HEK293 (cell line): ENCODE data around the gene EDIL3.

Experiments
- CTCF ChIA-PET: fragments of 350-600 bp; formaldehyde crosslinking; extraction: SDS; loops from one replicate; lab custom pipeline; 2021; ENCODE audit warnings: antibody characterized with exemption; lab: Yijun Ruan, JAX
- POLR2A ChIA-PET: fragments of 300-600 bp; formaldehyde crosslinking; extraction: SDS; loops from one replicate; lab custom pipeline; 2020; ENCODE audit warnings: antibody characterized with exemption, inconsistent platforms; lab: Yijun Ruan, JAX
- H3K27ac ChIP-seq: fragments of 200-500 bp; sonication (Bioruptor generic); 2 replicates; pipeline ENCODE4 v1.5.1; 2014; ENCODE audit warnings: low read depth, low read length, control low read depth, inconsistent platforms; ENCODE audit errors: extremely low read depth
- H3K36me3 ChIP-seq, 2 experiments: fragments of 200-500 bp in 1 of 2; sonication (Bioruptor generic) in 1 of 2; 1 replicate in 1 of 2; 2 replicates in 1 of 2; pipeline ENCODE4 v1.5.1; 2014 to 2017; ENCODE audit warnings: inconsistent platforms in 2 of 2, low read length in 2 of 2; ENCODE audit not compliant: control insufficient read depth in 2 of 2, insufficient read depth in 1 of 2
- H3K4me1 ChIP-seq: fragments of 200-500 bp; sonication (Bioruptor generic); 2 replicates; pipeline ENCODE4 v1.5.1; 2014; ENCODE audit warnings: mild to moderate bottlenecking, low read length, inconsistent platforms; ENCODE audit not compliant: control insufficient read depth, insufficient read depth
- H3K4me3 ChIP-seq: 2 replicates; pipeline ENCODE4 v1.5.1; 2011; ENCODE audit warnings: low read depth, mild to moderate bottlenecking, control low read depth, low read length, moderate library complexity
- H3K9me3 ChIP-seq: fragments of 200-500 bp; sonication (Bioruptor generic); 2 replicates; pipeline ENCODE4 v1.5.1; 2014; ENCODE audit warnings: low read depth, low read length, inconsistent platforms; ENCODE audit not compliant: control insufficient read depth, insufficient read depth
- EGR2 ChIP-seq: fragments of 450-650 bp; formaldehyde crosslinking; IDR thresholded peaks from 2 replicates; pipeline ENCODE4 v1.5.1; 2016; ENCODE audit warnings: low read depth, missing biosample characterization, missing genetic modification characterization
- PRDM1 ChIP-seq: fragments of 450-650 bp; formaldehyde crosslinking; IDR thresholded peaks from 2 replicates; pipeline ENCODE4; 2016; ENCODE audit warnings: missing biosample characterization, missing genetic modification characterization
- WT1 ChIP-seq: fragments of 450-650 bp; formaldehyde crosslinking; IDR thresholded peaks from 2 replicates; pipeline ENCODE4 v1.5.1; 2016; ENCODE audit warnings: missing biosample characterization, missing genetic modification characterization
- YY2 ChIP-seq: fragments of 450-650 bp; formaldehyde crosslinking; IDR thresholded peaks from 2 replicates; pipeline ENCODE4 v1.5.1; 2016; ENCODE audit warnings: missing biosample characterization, missing genetic modification characterization
- ZBTB11 ChIP-seq: fragments of 450-650 bp; formaldehyde crosslinking; conservative IDR thresholded peaks from 2 replicates; pipeline ENCODE4 v1.5.1; 2016; ENCODE audit warnings: low read depth, missing biosample characterization, missing genetic modification characterization
- ZFP3 ChIP-seq: fragments of 450-650 bp; formaldehyde crosslinking; IDR thresholded peaks from 2 replicates; pipeline ENCODE4 v1.5.1; 2016; ENCODE audit warnings: low read depth, missing biosample characterization, missing genetic modification characterization
- ZNF112 ChIP-seq: fragments of 450-650 bp; formaldehyde crosslinking; IDR thresholded peaks from 2 replicates; pipeline ENCODE4 v1.5.0; 2017; ENCODE audit warnings: missing biosample characterization, missing genetic modification characterization
- ZNF155 ChIP-seq: fragments of 450-650 bp; formaldehyde crosslinking; IDR thresholded peaks from 2 replicates; pipeline ENCODE4 v1.5.1; 2016; ENCODE audit warnings: missing biosample characterization, missing genetic modification characterization
- ZNF184 ChIP-seq: fragments of 450-650 bp; IDR thresholded peaks from 2 replicates; pipeline ENCODE4 v1.5.1; 2018; ENCODE audit warnings: missing biosample characterization, mild to moderate bottlenecking, missing genetic modification characterization
- ZNF214 ChIP-seq: fragments of 450-650 bp; formaldehyde crosslinking; IDR thresholded peaks from 2 replicates; pipeline ENCODE4 v1.5.1; 2017; ENCODE audit warnings: missing biosample characterization, mild to moderate bottlenecking, missing genetic modification characterization, borderline replicate concordance
- ZNF426 ChIP-seq: fragments of 450-650 bp; formaldehyde crosslinking; IDR thresholded peaks from 2 replicates; pipeline ENCODE4 v1.5.1; 2017; ENCODE audit warnings: missing biosample characterization, missing genetic modification characterization, mild to moderate bottlenecking, inconsistent platforms, moderate library complexity
- ZNF529 ChIP-seq: fragments of 450-650 bp; formaldehyde crosslinking; IDR thresholded peaks from 2 replicates; pipeline ENCODE4 v1.5.1; 2017; ENCODE audit warnings: missing genetic modification characterization, missing biosample characterization; ENCODE audit not compliant: insufficient replicate concordance
- ZNF555 ChIP-seq: fragments of 450-650 bp; formaldehyde crosslinking; conservative IDR thresholded peaks from 2 replicates; pipeline ENCODE4 v1.5.1; 2017; ENCODE audit warnings: missing biosample characterization, mild to moderate bottlenecking, missing genetic modification characterization, inconsistent platforms
- ZNF571 ChIP-seq: fragments of 450-650 bp; formaldehyde crosslinking; IDR thresholded peaks from 2 replicates; pipeline ENCODE4 v1.5.0; 2017; ENCODE audit warnings: missing biosample characterization, missing genetic modification characterization
- ZNF600 ChIP-seq: fragments of 450-650 bp; formaldehyde crosslinking; IDR thresholded peaks from 2 replicates; pipeline ENCODE4 v1.5.1; 2016; ENCODE audit warnings: missing biosample characterization, missing genetic modification characterization
- ZNF664 ChIP-seq: fragments of 450-650 bp; formaldehyde crosslinking; IDR thresholded peaks from 2 replicates; pipeline ENCODE4 v1.5.1; 2016; ENCODE audit warnings: missing biosample characterization, missing genetic modification characterization
- ZNF670 ChIP-seq: fragments of 450-650 bp; formaldehyde crosslinking; IDR thresholded peaks from 2 replicates; pipeline ENCODE4 v1.5.1; 2016; ENCODE audit warnings: missing biosample characterization, missing genetic modification characterization, low read depth
- ZNF692 ChIP-seq: fragments of 450-650 bp; formaldehyde crosslinking; IDR thresholded peaks from 2 replicates; pipeline ENCODE4 v1.5.1; 2016; ENCODE audit warnings: missing biosample characterization, missing genetic modification characterization
- ZSCAN23 ChIP-seq: fragments of 450-650 bp; formaldehyde crosslinking; IDR thresholded peaks from 2 replicates; pipeline ENCODE4 v1.5.1; 2016; ENCODE audit warnings: missing biosample characterization, missing genetic modification characterization
- TF ChIP-seq, protein P1 (sequence below): fragments of 450-650 bp; formaldehyde crosslinking; IDR thresholded peaks from 2 replicates; pipeline ENCODE4 v1.5.1; 2016; ENCODE audit warnings: missing biosample characterization, missing genetic modification characterization

EDIL3 gene

DNA sequence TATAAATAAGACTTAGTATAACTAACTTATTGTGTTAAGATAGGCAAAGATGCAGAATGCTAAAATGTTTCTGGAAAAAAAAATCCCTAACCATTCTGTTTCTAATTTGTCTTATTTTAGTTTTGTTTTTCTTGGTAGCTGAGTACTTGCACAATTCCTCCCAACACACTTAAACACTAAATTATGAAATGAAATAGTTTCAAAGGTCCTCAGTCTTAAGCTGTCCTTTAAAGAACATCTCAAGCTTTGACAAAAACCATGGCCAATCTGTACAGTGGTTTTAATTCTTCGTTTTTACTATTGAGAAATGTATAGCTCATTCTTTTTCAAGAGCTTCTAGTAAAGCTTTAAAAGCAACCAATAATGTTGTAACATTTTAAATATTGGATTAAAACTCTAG lies 171.5 kb downstream of the EDIL3 start:
- H3K36me3 ChIP-seq = no peaks in the 10 kb centered on the region

DNA sequence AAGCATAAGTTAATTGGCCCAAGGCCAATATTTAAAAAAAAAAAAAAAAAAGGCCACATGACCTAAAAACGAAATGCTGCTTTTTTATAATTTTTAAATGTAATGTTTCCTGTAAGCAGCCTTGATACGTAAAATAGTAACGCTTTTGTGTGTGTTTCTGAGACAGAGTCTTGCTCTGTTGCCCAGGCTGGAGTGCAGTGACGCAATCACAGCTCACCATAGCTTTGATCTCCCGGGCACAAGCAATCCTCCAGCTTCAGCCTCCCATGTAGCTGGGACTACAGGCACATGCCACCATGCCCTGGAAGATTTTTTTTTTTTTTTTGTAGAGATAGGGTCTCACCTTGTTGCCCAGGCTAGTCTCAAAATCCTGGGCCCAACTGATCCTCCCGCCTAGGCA lies 179.9 kb downstream of the EDIL3 start:
- Histone ChIP-seq H3K4me1 (no peaks in the 10 kb centered on the region), H3K9me3 (no peaks in the 10 kb centered on the region), H3K27ac (no peak overlapping the region), H3K4me3 (no peak overlapping the region), H3K36me3 (no peaks in the 10 kb centered on the region)
- POLR2A ChIA-PET = no interaction called here
- TF ChIP-seq ZNF692 (tag by site-specific recombination) = no peak
- no peak for TF ChIP-seq YY2 (tag by site-specific recombination)
- TF ChIP-seq ZNF184 (tag by site-specific recombination) = no peak
- no peak for TF ChIP-seq ZNF214 (tag by site-specific recombination)
- TF ChIP-seq WT1 (tag by site-specific recombination) = no peak
- no peak for TF ChIP-seq ZNF555 (tag by site-specific recombination)
- CTCF ChIA-PET = no interaction called here

More for the DNA sequence above, 171.5 kb downstream of the EDIL3 start:
- TF ChIP-seq ZNF112 = no peak
- TF ChIP-seq ZFP3 = no peak
- TF ChIP-seq ZBTB11 (tag by site-specific recombination) = no peak
- no peak for TF ChIP-seq ZNF426
- no peak for TF ChIP-seq ZNF664 (tag by site-specific recombination)
- ChIA-PET POLR2A (no interaction called here), CTCF (no interaction called here)
- Histone ChIP-seq H3K9me3 (no peaks in the 10 kb centered on the region), H3K4me3 (no peak overlapping the region), H3K4me1 (no peaks in the 10 kb centered on the region), H3K27ac (no peak overlapping the region)

GRCh38 chr5:84202136-84202535 lies 182.5 kb downstream of the EDIL3 start:
- no peaks in the 10 kb centered on the region for H3K4me1 ChIP-seq
- TF ChIP-seq ZNF571 (tag by site-specific recombination) (no peak), ZSCAN23 (tag by site-specific recombination) (no peak), EGR2 (no peak), ZNF670 (tag by site-specific recombination) (no peak), ZNF155 (tag by site-specific recombination) (no peak), ZNF214 (tag by site-specific recombination) (no peak), PRDM1 (no peak), ZNF600 (tag by site-specific recombination) (no peak), ZNF529 (no peak)
- TF ChIP-seq, protein P1, sequence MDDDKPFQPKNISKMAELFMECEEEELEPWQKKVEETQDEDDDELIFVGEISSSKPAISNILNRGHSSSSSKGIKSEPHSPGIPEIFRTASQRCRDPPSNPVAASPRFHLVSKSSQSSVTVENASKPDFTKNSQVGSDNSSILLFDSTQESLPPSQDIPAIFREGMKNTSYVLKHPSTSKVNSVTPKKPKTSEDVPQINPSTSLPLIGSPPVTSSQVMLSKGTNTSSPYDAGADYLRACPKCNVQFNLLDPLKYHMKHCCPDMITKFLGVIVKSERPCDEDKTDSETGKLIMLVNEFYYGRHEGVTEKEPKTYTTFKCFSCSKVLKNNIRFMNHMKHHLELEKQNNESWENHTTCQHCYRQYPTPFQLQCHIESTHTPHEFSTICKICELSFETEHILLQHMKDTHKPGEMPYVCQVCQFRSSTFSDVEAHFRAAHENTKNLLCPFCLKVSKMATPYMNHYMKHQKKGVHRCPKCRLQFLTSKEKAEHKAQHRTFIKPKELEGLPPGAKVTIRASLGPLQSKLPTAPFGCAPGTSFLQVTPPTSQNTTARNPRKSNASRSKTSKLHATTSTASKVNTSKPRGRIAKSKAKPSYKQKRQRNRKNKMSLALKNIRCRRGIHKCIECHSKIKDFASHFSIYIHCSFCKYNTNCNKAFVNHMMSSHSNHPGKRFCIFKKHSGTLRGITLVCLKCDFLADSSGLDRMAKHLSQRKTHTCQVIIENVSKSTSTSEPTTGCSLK (tag by site-specific recombination) = no peak
- TF ChIP-seq, all 188 proteins: peak for 0
- ChIA-PET POLR2A (no interaction called here), CTCF (no interaction called here)
- Histone ChIP-seq H3K36me3 (no peaks in the 10 kb centered on the region), H3K27ac (no peak overlapping the region), H3K9me3 (no peaks in the 10 kb centered on the region), H3K4me3 (no peak overlapping the region)
